HEK293 (cell line): ENCODE data around the gene FASLG.
A peak's percentile ranks its signal among the peaks of the same experiment; 100 is the strongest.

Source experiments
- CTCF ChIA-PET: fragments of 350-600 bp; formaldehyde crosslinking; extraction: SDS; loops from one replicate; lab custom pipeline; 2021; ENCODE audit warnings: antibody characterized with exemption; lab: Yijun Ruan, JAX
- POLR2A ChIA-PET: fragments of 300-600 bp; formaldehyde crosslinking; extraction: SDS; loops from one replicate; lab custom pipeline; 2020; ENCODE audit warnings: antibody characterized with exemption, inconsistent platforms; lab: Yijun Ruan, JAX
- H3K27ac ChIP-seq: fragments of 200-500 bp; sonication (Bioruptor generic); 2 replicates; pipeline ENCODE4 v1.5.1; 2014; ENCODE audit warnings: low read depth, low read length, control low read depth, inconsistent platforms; ENCODE audit errors: extremely low read depth
- H3K36me3 ChIP-seq, 2 experiments: fragments of 200-500 bp in 1 of 2; sonication (Bioruptor generic) in 1 of 2; 1 replicate in 1 of 2; 2 replicates in 1 of 2; pipeline ENCODE4 v1.5.1; 2014 to 2017; ENCODE audit warnings: inconsistent platforms in 2 of 2, low read length in 2 of 2; ENCODE audit not compliant: control insufficient read depth in 2 of 2, insufficient read depth in 1 of 2
- H3K4me1 ChIP-seq: fragments of 200-500 bp; sonication (Bioruptor generic); 2 replicates; pipeline ENCODE4 v1.5.1; 2014; ENCODE audit warnings: mild to moderate bottlenecking, low read length, inconsistent platforms; ENCODE audit not compliant: control insufficient read depth, insufficient read depth
- H3K4me3 ChIP-seq: 2 replicates; pipeline ENCODE4 v1.5.1; 2011; ENCODE audit warnings: low read depth, mild to moderate bottlenecking, control low read depth, low read length, moderate library complexity
- H3K9me3 ChIP-seq: fragments of 200-500 bp; sonication (Bioruptor generic); 2 replicates; pipeline ENCODE4 v1.5.1; 2014; ENCODE audit warnings: low read depth, low read length, inconsistent platforms; ENCODE audit not compliant: control insufficient read depth, insufficient read depth
- GLI4 ChIP-seq: fragments of 450-650 bp; formaldehyde crosslinking; IDR thresholded peaks from 2 replicates; pipeline ENCODE4 v1.5.1; 2016; ENCODE audit warnings: missing biosample characterization, missing genetic modification characterization
- PRDM1 ChIP-seq: fragments of 450-650 bp; formaldehyde crosslinking; IDR thresholded peaks from 2 replicates; pipeline ENCODE4; 2016; ENCODE audit warnings: missing biosample characterization, missing genetic modification characterization
- SCRT2 ChIP-seq: fragments of 450-650 bp; formaldehyde crosslinking; IDR thresholded peaks from 2 replicates; pipeline ENCODE4 v1.5.1; 2016; ENCODE audit warnings: missing biosample characterization, missing genetic modification characterization
- SETDB1 ChIP-seq: IDR thresholded peaks from one replicate; pipeline ENCODE4 v1.6.1; 2017; ENCODE audit warnings: mild to moderate bottlenecking, low read length, moderate library complexity, mixed read lengths; ENCODE audit not compliant: insufficient read length
- TRIM28 ChIP-seq: IDR thresholded peaks from 2 replicates; pipeline ENCODE4 v1.6.1; 2011; ENCODE audit warnings: low read length, control low read depth, borderline replicate concordance
- ZFP69B ChIP-seq: fragments of 450-650 bp; formaldehyde crosslinking; IDR thresholded peaks from 2 replicates; pipeline ENCODE4 v1.5.1; 2016; ENCODE audit warnings: missing biosample characterization, missing genetic modification characterization
- ZIC2 ChIP-seq: fragments of 450-650 bp; formaldehyde crosslinking; IDR thresholded peaks from 2 replicates; pipeline ENCODE4 v1.5.1; 2016; ENCODE audit warnings: missing biosample characterization, missing genetic modification characterization
- ZNF354C ChIP-seq: fragments of 450-650 bp; formaldehyde crosslinking; IDR thresholded peaks from 2 replicates; pipeline ENCODE4 v1.5.1; 2016; ENCODE audit warnings: missing biosample characterization, missing genetic modification characterization, low read depth, borderline replicate concordance
- ZNF404 ChIP-seq: fragments of 450-650 bp; formaldehyde crosslinking; IDR thresholded peaks from 2 replicates; pipeline ENCODE4 v1.5.1; 2017; ENCODE audit warnings: missing biosample characterization, missing genetic modification characterization
- ZNF416 ChIP-seq: fragments of 450-650 bp; formaldehyde crosslinking; IDR thresholded peaks from 2 replicates; pipeline ENCODE4 v1.5.1; 2016; ENCODE audit warnings: missing biosample characterization, missing genetic modification characterization
- ZNF426 ChIP-seq: fragments of 450-650 bp; formaldehyde crosslinking; IDR thresholded peaks from 2 replicates; pipeline ENCODE4 v1.5.1; 2017; ENCODE audit warnings: missing biosample characterization, missing genetic modification characterization, mild to moderate bottlenecking, inconsistent platforms, moderate library complexity
- ZNF473 ChIP-seq: fragments of 450-650 bp; formaldehyde crosslinking; IDR thresholded peaks from 2 replicates; pipeline ENCODE4 v1.5.1; 2017; ENCODE audit warnings: missing biosample characterization, missing genetic modification characterization
- ZNF501 ChIP-seq: fragments of 450-650 bp; formaldehyde crosslinking; IDR thresholded peaks from 2 replicates; pipeline ENCODE4 v1.5.1; 2016; ENCODE audit warnings: missing biosample characterization, missing genetic modification characterization
- ZNF514 ChIP-seq: fragments of 450-650 bp; formaldehyde crosslinking; IDR thresholded peaks from 2 replicates; pipeline ENCODE4 v1.5.1; 2016; ENCODE audit warnings: missing biosample characterization, missing genetic modification characterization
- ZNF549 ChIP-seq: fragments of 450-650 bp; IDR thresholded peaks from 2 replicates; pipeline ENCODE4 v1.5.1; 2018; ENCODE audit warnings: missing biosample characterization, missing genetic modification characterization, mild to moderate bottlenecking, inconsistent platforms, moderate library complexity
- TF ChIP-seq, protein P1 (sequence below): fragments of 450-650 bp; formaldehyde crosslinking; IDR thresholded peaks from 2 replicates; pipeline ENCODE4 v1.5.1; 2016; ENCODE audit warnings: missing biosample characterization, missing genetic modification characterization
- TF ChIP-seq, protein P2 (sequence below): fragments of 450-650 bp; formaldehyde crosslinking; IDR thresholded peaks from 2 replicates; pipeline ENCODE4 v1.5.1; 2016; ENCODE audit warnings: missing biosample characterization, missing genetic modification characterization, low read depth
- TF ChIP-seq, protein P3 (sequence below): fragments of 450-650 bp; formaldehyde crosslinking; IDR thresholded peaks from 2 replicates; pipeline ENCODE4 v1.5.1; 2016; ENCODE audit warnings: missing biosample characterization, missing genetic modification characterization, borderline replicate concordance
- TF ChIP-seq, protein P4 (sequence below): IDR thresholded peaks from 2 replicates; pipeline ENCODE4 v1.6.1; 2011; ENCODE audit warnings: mild to moderate bottlenecking, low read depth, low read length, borderline replicate concordance
- TF ChIP-seq, protein P5 (sequence below): fragments of 450-650 bp; formaldehyde crosslinking; IDR thresholded peaks from 2 replicates; pipeline ENCODE4 v1.5.1; 2017; ENCODE audit warnings: missing biosample characterization, missing genetic modification characterization
- TF ChIP-seq, protein P6 (sequence below): fragments of 450-650 bp; formaldehyde crosslinking; conservative IDR thresholded peaks from 2 replicates; pipeline ENCODE4 v1.5.1; 2016; ENCODE audit warnings: low read depth, missing biosample characterization, missing genetic modification characterization

The FASLG gene

DNA sequence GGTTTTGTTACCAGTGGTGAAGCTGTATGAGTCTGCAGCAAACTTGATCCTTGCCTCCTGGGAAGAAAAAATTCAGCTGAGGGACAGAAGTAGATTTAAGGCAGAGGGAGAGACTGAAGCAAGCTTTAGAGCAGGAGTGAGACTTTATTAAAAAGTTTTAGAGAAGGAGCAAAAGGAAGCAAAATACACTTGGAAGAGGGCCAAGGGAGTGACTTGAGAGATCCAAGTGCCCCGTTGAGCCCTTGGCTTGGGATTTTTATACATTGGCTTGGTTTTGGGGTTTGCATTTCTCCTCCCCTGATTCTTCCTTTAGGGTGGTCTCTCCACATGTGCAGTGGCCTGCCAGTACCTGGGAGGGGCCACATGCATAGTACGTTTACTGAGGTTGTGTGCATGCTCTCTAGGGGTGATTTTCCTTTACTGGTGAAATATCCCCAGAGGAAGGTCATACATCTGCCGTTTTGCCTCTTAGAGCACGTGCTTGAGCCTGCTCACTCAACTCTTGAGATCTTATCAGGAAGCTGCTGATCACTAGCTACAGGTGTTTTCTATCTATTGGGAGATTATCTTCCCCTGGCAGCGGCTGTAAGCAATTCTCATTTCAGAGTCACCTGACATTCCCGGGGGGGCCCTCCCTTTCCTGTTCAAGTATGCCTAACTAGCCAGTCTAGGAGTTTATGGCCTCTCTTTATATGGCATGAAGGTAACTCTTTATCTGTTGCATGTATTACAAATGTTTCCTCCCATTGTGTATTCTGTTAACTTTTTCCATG, 20.3 kb downstream of the FASLG start:
- H3K9me3 ChIP-seq = no peaks in the 10 kb centered on the region
- TF ChIP-seq, protein P1, sequence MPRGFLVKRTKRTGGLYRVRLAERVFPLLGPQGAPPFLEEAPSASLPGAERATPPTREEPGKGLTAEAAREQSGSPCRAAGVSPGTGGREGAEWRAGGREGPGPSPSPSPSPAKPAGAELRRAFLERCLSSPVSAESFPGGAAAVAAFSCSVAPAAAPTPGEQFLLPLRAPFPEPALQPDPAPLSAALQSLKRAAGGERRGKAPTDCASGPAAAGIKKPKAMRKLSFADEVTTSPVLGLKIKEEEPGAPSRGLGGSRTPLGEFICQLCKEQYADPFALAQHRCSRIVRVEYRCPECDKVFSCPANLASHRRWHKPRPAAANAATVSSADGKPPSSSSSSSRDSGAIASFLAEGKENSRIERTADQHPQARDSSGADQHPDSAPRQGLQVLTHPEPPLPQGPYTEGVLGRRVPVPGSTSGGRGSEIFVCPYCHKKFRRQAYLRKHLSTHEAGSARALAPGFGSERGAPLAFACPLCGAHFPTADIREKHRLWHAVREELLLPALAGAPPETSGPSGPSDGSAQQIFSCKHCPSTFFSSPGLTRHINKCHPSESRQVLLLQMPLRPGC (tag by site-specific recombination) = no peak
- peak; percentile 49; the same call in 1 of the 2 replicates for TF ChIP-seq TRIM28
- TF ChIP-seq PRDM1 (tag by site-specific recombination) = no peak
- no peak for TF ChIP-seq ZNF416 (tag by site-specific recombination)
- TF ChIP-seq ZFP69B (tag by site-specific recombination) = no peak
- 0 out of 2 replicates have a peak, but pooled peaks have one; percentile 21 for TF ChIP-seq SCRT2
- TF ChIP-seq SETDB1 = peak; percentile 69
- TF ChIP-seq, protein P2, sequence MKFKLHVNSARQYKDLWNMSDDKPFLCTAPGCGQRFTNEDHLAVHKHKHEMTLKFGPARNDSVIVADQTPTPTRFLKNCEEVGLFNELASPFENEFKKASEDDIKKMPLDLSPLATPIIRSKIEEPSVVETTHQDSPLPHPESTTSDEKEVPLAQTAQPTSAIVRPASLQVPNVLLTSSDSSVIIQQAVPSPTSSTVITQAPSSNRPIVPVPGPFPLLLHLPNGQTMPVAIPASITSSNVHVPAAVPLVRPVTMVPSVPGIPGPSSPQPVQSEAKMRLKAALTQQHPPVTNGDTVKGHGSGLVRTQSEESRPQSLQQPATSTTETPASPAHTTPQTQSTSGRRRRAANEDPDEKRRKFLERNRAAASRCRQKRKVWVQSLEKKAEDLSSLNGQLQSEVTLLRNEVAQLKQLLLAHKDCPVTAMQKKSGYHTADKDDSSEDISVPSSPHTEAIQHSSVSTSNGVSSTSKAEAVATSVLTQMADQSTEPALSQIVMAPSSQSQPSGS (tag by site-specific recombination) = no peak
- TF ChIP-seq ZNF426 = no peak
- TF ChIP-seq, protein P3, sequence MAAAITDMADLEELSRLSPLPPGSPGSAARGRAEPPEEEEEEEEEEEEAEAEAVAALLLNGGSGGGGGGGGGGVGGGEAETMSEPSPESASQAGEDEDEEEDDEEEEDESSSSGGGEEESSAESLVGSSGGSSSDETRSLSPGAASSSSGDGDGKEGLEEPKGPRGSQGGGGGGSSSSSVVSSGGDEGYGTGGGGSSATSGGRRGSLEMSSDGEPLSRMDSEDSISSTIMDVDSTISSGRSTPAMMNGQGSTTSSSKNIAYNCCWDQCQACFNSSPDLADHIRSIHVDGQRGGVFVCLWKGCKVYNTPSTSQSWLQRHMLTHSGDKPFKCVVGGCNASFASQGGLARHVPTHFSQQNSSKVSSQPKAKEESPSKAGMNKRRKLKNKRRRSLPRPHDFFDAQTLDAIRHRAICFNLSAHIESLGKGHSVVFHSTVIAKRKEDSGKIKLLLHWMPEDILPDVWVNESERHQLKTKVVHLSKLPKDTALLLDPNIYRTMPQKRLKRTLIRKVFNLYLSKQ (tag by site-specific recombination) = no peak
- TF ChIP-seq ZNF354C (tag by site-specific recombination) = no peak
- TF ChIP-seq ZNF549 (tag by site-specific recombination) = no peak
- TF ChIP-seq, all 188 proteins: peak for 3
- ChIA-PET CTCF (interaction anchor here (0.6 to 0.8 kb wide), 2 partner anchors 249 to 259 kb away, joined by 3 read pairs; partner anchors contain the start of gene C1orf105), POLR2A (no interaction called here)
- H3K27ac ChIP-seq = no peak overlapping the region
- no peaks in the 10 kb centered on the region for H3K36me3 ChIP-seq
- H3K4me3 ChIP-seq = no peak overlapping the region
- H3K4me1 ChIP-seq = no peaks in the 10 kb centered on the region

DNA sequence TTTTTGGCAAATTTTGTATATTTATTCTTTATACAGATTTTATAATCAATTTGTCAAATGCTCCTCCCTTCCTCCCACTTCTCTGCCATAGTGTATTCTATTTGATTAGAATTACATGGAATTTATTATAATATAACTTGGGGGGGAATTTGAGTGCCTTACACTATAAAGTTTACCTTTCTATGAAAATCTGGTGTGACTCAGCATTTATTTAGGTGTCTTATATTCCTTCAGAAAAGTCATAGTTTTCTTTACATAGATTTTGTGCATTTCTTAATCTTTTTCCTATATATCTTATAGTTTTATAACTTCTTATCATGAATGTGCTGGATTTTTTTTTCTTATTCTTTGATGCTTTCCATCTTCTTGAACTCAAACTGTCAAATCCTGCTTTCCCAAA, 21.3 kb downstream of the FASLG start:
- ChIA-PET CTCF (no interaction called here), POLR2A (no interaction called here)
- H3K36me3 ChIP-seq = no peaks in the 10 kb centered on the region
- no peaks in the 10 kb centered on the region for H3K4me1 ChIP-seq
- no peak overlapping the region for H3K4me3 ChIP-seq
- H3K9me3 ChIP-seq = no peaks in the 10 kb centered on the region
- H3K27ac ChIP-seq = no peak overlapping the region
- TF ChIP-seq ZNF473 (tag by site-specific recombination) = no peak
- no peak for TF ChIP-seq ZNF514 (tag by site-specific recombination)
- TF ChIP-seq TRIM28 = no peak
- TF ChIP-seq, protein P4, sequence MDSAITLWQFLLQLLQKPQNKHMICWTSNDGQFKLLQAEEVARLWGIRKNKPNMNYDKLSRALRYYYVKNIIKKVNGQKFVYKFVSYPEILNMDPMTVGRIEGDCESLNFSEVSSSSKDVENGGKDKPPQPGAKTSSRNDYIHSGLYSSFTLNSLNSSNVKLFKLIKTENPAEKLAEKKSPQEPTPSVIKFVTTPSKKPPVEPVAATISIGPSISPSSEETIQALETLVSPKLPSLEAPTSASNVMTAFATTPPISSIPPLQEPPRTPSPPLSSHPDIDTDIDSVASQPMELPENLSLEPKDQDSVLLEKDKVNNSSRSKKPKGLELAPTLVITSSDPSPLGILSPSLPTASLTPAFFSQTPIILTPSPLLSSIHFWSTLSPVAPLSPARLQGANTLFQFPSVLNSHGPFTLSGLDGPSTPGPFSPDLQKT = no peak
- no peak for TF ChIP-seq ZNF501 (tag by site-specific recombination)
- TF ChIP-seq, protein P5, sequence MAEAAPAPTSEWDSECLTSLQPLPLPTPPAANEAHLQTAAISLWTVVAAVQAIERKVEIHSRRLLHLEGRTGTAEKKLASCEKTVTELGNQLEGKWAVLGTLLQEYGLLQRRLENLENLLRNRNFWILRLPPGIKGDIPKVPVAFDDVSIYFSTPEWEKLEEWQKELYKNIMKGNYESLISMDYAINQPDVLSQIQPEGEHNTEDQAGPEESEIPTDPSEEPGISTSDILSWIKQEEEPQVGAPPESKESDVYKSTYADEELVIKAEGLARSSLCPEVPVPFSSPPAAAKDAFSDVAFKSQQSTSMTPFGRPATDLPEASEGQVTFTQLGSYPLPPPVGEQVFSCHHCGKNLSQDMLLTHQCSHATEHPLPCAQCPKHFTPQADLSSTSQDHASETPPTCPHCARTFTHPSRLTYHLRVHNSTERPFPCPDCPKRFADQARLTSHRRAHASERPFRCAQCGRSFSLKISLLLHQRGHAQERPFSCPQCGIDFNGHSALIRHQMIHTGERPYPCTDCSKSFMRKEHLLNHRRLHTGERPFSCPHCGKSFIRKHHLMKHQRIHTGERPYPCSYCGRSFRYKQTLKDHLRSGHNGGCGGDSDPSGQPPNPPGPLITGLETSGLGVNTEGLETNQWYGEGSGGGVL (tag by site-specific recombination) = no peak
- TF ChIP-seq, protein P1 (tag by site-specific recombination) = no peak
- TF ChIP-seq ZNF404 (tag by site-specific recombination) = no peak
- TF ChIP-seq, protein P6, sequence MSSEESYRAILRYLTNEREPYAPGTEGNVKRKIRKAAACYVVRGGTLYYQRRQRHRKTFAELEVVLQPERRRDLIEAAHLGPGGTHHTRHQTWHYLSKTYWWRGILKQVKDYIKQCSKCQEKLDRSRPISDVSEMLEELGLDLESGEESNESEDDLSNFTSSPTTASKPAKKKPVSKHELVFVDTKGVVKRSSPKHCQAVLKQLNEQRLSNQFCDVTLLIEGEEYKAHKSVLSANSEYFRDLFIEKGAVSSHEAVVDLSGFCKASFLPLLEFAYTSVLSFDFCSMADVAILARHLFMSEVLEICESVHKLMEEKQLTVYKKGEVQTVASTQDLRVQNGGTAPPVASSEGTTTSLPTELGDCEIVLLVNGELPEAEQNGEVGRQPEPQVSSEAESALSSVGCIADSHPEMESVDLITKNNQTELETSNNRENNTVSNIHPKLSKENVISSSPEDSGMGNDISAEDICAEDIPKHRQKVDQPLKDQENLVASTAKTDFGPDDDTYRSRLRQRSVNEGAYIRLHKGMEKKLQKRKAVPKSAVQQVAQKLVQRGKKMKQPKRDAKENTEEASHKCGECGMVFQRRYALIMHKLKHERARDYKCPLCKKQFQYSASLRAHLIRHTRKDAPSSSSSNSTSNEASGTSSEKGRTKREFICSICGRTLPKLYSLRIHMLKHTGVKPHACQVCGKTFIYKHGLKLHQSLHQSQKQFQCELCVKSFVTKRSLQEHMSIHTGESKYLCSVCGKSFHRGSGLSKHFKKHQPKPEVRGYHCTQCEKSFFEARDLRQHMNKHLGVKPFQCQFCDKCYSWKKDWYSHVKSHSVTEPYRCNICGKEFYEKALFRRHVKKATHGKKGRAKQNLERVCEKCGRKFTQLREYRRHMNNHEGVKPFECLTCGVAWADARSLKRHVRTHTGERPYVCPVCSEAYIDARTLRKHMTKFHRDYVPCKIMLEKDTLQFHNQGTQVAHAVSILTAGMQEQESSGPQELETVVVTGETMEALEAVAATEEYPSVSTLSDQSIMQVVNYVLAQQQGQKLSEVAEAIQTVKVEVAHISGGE = no peak
- TF ChIP-seq GLI4 (tag by site-specific recombination) = no peak
- no peak for TF ChIP-seq ZIC2 (tag by site-specific recombination)
